Measurements from ENCODE around the gene BNIP5. TPM values are rescaled to one million over a fixed set of nuclear protein-coding genes. Genes with fewer than 3 reads are reported as not detected.

The BNIP5 gene
- total and polyA plus RNA-seq, 2 of the 13 experiments (the other 11 are each of a cell fraction or from before 2014, with no cell fraction given): not detected

DNA sequence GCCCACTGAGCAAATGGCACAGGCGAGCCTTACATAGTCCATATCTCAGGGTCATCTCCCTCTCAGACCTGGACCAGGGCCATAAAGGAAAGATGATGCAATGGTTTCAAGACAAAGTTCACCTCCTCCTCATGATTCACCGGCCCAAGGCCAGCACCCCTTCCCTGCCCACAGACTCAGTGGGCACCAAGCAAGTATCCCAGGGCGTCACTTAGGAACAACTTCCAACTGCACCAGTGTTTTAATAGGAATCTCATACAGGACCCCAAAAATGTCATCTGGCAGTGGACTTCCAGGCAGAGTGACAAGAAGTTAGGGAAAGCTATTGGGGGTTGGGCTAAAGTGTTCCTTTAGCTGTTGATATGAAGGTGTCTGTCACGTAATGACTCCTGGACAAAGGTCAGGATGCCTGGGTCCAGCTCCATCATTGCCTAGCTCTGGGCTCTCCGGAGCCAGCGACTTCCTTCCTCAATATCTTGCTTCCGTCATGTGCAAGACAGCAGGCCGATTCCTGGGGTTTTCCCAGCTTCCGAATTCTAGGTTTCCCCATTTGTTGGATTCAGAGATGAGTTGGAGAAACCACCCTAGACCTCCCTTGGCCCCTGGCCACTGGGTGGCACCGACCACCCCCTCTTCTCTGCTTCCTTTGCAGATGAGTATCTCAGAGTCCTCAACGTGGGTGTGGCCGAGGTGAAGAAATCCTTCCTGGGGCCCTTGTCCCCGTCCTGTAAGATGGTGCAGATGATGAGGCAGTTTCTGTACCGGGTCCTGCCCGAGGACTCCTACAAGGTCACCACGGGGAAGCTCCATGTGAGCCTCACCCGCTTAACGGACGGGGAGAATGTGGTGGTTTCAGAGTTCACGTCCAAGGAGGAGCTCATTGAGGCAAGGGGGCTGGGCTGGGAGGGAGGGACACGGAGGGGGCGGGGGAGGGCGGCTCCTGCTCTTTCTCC lies 45.7 kb downstream of the BNIP5 start (continued):
- TF ChIP-seq, protein P1, sequence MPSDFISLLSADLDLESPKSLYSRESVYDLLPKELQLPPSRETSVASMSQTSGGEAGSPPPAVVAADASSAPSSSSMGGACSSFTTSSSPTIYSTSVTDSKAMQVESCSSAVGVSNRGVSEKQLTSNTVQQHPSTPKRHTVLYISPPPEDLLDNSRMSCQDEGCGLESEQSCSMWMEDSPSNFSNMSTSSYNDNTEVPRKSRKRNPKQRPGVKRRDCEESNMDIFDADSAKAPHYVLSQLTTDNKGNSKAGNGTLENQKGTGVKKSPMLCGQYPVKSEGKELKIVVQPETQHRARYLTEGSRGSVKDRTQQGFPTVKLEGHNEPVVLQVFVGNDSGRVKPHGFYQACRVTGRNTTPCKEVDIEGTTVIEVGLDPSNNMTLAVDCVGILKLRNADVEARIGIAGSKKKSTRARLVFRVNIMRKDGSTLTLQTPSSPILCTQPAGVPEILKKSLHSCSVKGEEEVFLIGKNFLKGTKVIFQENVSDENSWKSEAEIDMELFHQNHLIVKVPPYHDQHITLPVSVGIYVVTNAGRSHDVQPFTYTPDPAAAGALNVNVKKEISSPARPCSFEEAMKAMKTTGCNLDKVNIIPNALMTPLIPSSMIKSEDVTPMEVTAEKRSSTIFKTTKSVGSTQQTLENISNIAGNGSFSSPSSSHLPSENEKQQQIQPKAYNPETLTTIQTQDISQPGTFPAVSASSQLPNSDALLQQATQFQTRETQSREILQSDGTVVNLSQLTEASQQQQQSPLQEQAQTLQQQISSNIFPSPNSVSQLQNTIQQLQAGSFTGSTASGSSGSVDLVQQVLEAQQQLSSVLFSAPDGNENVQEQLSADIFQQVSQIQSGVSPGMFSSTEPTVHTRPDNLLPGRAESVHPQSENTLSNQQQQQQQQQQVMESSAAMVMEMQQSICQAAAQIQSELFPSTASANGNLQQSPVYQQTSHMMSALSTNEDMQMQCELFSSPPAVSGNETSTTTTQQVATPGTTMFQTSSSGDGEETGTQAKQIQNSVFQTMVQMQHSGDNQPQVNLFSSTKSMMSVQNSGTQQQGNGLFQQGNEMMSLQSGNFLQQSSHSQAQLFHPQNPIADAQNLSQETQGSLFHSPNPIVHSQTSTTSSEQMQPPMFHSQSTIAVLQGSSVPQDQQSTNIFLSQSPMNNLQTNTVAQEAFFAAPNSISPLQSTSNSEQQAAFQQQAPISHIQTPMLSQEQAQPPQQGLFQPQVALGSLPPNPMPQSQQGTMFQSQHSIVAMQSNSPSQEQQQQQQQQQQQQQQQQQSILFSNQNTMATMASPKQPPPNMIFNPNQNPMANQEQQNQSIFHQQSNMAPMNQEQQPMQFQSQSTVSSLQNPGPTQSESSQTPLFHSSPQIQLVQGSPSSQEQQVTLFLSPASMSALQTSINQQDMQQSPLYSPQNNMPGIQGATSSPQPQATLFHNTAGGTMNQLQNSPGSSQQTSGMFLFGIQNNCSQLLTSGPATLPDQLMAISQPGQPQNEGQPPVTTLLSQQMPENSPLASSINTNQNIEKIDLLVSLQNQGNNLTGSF (CRISPR knock-in tag; IDR thresholded peaks at IDR 0.05): no peak
- TF ChIP-seq CBX5 (CRISPR knock-in tag; IDR thresholded peaks at IDR 0.05; ENCODE audit: borderline replicate concordance) (no peak), SP5 (CRISPR knock-in tag; IDR thresholded peaks at IDR 0.05; ENCODE audit: borderline replicate concordance, low read depth) (no peak), KDM6A (CRISPR knock-in tag; IDR thresholded peaks at IDR 0.05; ENCODE audit: low read depth) (no peak), TAF15 (IDR thresholded peaks at IDR 0.05; ENCODE audit: low read depth, low read length, poor library complexity, severe bottlenecking) (no peak), FOSL2 (CRISPR knock-in tag; IDR thresholded peaks at IDR 0.05) (peak; percentile 85), GATAD2A (CRISPR knock-in tag; IDR thresholded peaks at IDR 0.05) (0 out of 2 replicates have a peak, but pooled peaks have one; percentile 22), CEBPG (CRISPR knock-in tag; IDR thresholded peaks at IDR 0.05) (peak; percentile 58), ZNF20 (CRISPR knock-in tag; IDR thresholded peaks at IDR 0.05) (no peak)
- TF ChIP-seq, protein P2, sequence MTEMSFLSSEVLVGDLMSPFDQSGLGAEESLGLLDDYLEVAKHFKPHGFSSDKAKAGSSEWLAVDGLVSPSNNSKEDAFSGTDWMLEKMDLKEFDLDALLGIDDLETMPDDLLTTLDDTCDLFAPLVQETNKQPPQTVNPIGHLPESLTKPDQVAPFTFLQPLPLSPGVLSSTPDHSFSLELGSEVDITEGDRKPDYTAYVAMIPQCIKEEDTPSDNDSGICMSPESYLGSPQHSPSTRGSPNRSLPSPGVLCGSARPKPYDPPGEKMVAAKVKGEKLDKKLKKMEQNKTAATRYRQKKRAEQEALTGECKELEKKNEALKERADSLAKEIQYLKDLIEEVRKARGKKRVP (CRISPR knock-in tag; IDR thresholded peaks at IDR 0.05): peak in 1 of 2 experiments; percentile 78; a peak in 2 of 4 replicates

All from HepG2 (cell line).